Neural progenitor cell (in vitro differentiated cells): ENCODE results near the gene AUP1. TPM values are rescaled to one million over a fixed set of nuclear protein-coding genes. Genes with fewer than 3 reads are reported as not detected.

ENCODE experiments used
- DNase-seq: peaks from one replicate; pipeline ENCODE4 v3.0.0-alpha.2; 2016; ENCODE audit warnings: low spot score
- H2AFZ ChIP-seq: fragments of 200-600 bp; sonication (generic); replicated peaks from 2 replicates; pipeline ENCODE4 v1.6.1; 2016; ENCODE audit warnings: antibody characterized with exemption
- H3F3A ChIP-seq: fragments of 200-600 bp; sonication (generic); 2 replicates; pipeline ENCODE4 v1.6.1; 2016; ENCODE audit warnings: antibody characterized with exemption, low read depth
- H3K27ac ChIP-seq: fragments of 200-600 bp; sonication (generic); 2 replicates; pipeline ENCODE4 v1.5.1; 2016; ENCODE audit warnings: mild to moderate bottlenecking
- H3K27me3 ChIP-seq: fragments of 200-600 bp; sonication (generic); 2 replicates; pipeline ENCODE4 v1.6.1; 2016; ENCODE audit warnings: mild to moderate bottlenecking, moderate library complexity
- H3K36me3 ChIP-seq: fragments of 200-600 bp; sonication (generic); 2 replicates; pipeline ENCODE4 v1.5.1; 2016
- H3K4me1 ChIP-seq: fragments of 200-600 bp; sonication (generic); 2 replicates; pipeline ENCODE4 v1.6.1; 2016; ENCODE audit warnings: mixed run types
- H3K4me2 ChIP-seq: fragments of 200-600 bp; sonication (generic); 2 replicates; pipeline ENCODE4 v1.6.1; 2016
- H3K4me3 ChIP-seq: fragments of 200-600 bp; sonication (generic); 2 replicates; pipeline ENCODE4 v1.5.1; 2016
- H3K79me2 ChIP-seq: fragments of 200-600 bp; sonication (generic); 2 replicates; pipeline ENCODE4 v1.6.1; 2016; ENCODE audit warnings: low read depth
- H3K9ac ChIP-seq: fragments of 200-600 bp; sonication (generic); 2 replicates; pipeline ENCODE4 v1.6.1; 2016
- H3K9me3 ChIP-seq: fragments of 200-600 bp; sonication (generic); 2 replicates; pipeline ENCODE4 v1.5.1; 2016; ENCODE audit warnings: low read depth
- H4K20me1 ChIP-seq: fragments of 200-600 bp; sonication (generic); 2 replicates; pipeline ENCODE4 v1.6.1; 2016; ENCODE audit warnings: low read depth
- H3K27ac Mint-ChIP-seq: 3 replicates; pipeline ENCODE4 v1.8.0; 2021; ENCODE audit warnings: mixed read lengths
- H3K27me3 Mint-ChIP-seq: 2 replicates; pipeline ENCODE4 v1.8.0; 2022; ENCODE audit warnings: low read depth, mild to moderate bottlenecking, inconsistent platforms, moderate library complexity, mixed read lengths; ENCODE audit not compliant: insufficient read depth
- H3K36me3 Mint-ChIP-seq: 3 replicates; pipeline ENCODE4 v1.8.0; 2021; ENCODE audit warnings: mixed read lengths
- H3K4me1 Mint-ChIP-seq: 3 replicates; pipeline ENCODE4 v1.8.0; 2021; ENCODE audit warnings: mixed read lengths
- H3K4me3 Mint-ChIP-seq: 3 replicates; pipeline ENCODE4 v1.8.0; 2021; ENCODE audit warnings: mild to moderate bottlenecking, moderate library complexity, mixed read lengths
- H3K9me3 Mint-ChIP-seq: 3 replicates; pipeline ENCODE4 v1.8.0; 2020; ENCODE audit warnings: mixed read lengths
- CTCF ChIP-seq: fragments of 200-600 bp; sonication (generic); IDR thresholded peaks from 2 replicates; pipeline ENCODE4 v1.5.1; 2017; ENCODE audit warnings: antibody characterized with exemption, mild to moderate bottlenecking
- EZH2 ChIP-seq: fragments of 200-600 bp; sonication (generic); IDR thresholded peaks from 2 replicates; pipeline ENCODE4 v1.6.1; 2017; ENCODE audit warnings: antibody characterized with exemption, mild to moderate bottlenecking, moderate library complexity
- EZH2phosphoT487 ChIP-seq: fragments of 200-600 bp; sonication (generic); IDR thresholded peaks from 2 replicates; pipeline ENCODE4 v1.6.1; 2017; ENCODE audit warnings: antibody characterized with exemption
- total RNA-seq: library from RNA; depleted of rRNA; stranded (reverse); fragments of >200 nt; gene quantifications from 2 replicates; pipeline ENCODE4 v1.2.3, GENCODE V29; 2015; ENCODE audit warnings: low replicate concordance

The AUP1 gene
- total RNA-seq: 47.9 and 73.7 TPM in 2 replicates

- H3K4me2 ChIP-seq: peak within 1 kb of the TSS; percentile 98
- DNase-seq: peak; percentile 100
- peaks cover 32% of the 10 kb centered on the region for H3K4me1 Mint-ChIP-seq
- peaks cover 7% of the 10 kb centered on the region for H3K27me3 Mint-ChIP-seq
- no peaks in the 10 kb centered on the region for H4K20me1 ChIP-seq
- peaks cover 32% of the 10 kb centered on the region for H3K36me3 Mint-ChIP-seq
- H3F3A ChIP-seq: peaks cover 12% of the 10 kb centered on the region
- H3K79me2 ChIP-seq: peaks cover 35% of the 10 kb centered on the region
- peaks cover 16% of the 10 kb centered on the region for H3K4me1 ChIP-seq
- peak within 1 kb of the TSS; percentile 88 for H2AFZ ChIP-seq
- H3K9me3 ChIP-seq: no peaks in the 10 kb centered on the region
- H3K9me3 Mint-ChIP-seq: no peaks in the 10 kb centered on the region
- peak within 1 kb of the TSS; percentile 97 for H3K4me3 ChIP-seq
- H3K4me3 Mint-ChIP-seq: peak within 1 kb of the TSS; percentile 96
- H3K27ac ChIP-seq: peak within 1 kb of the TSS; percentile 17
- no peaks in the 10 kb centered on the region for H3K27me3 ChIP-seq
- H3K9ac ChIP-seq: peak within 1 kb of the TSS; percentile 92
- H3K36me3 ChIP-seq: no peaks in the 10 kb centered on the region
- TF ChIP-seq CTCF: no peak
- no peak for TF ChIP-seq EZH2phosphoT487
- H3K27ac Mint-ChIP-seq: peak within 1 kb of the TSS; percentile 97
These were observed at the start of gene AUP1, which contains the start of gene HTRA2 for GRCh38 chr2:74529357-74530238. TSS of gene AUP1 (minus strand) at chr2:74529706. CDS start at chr2:74529629, 77 bp downstream. TSS of gene HTRA2 (plus strand) at chr2:74529933. CDS start at chr2:74530007, 74 bp downstream.

GRCh38 chr2:74578408-74578807 is 48.9 kb upstream of the AUP1 start:
- Mint-ChIP-seq H3K27me3 (peaks cover 2% of the 10 kb centered on the region), H3K9me3 (no peaks in the 10 kb centered on the region), H3K36me3 (no peaks in the 10 kb centered on the region), H3K27ac (no peak overlapping the region), H3K4me3 (no peak overlapping the region), H3K4me1 (peaks cover 10% of the 10 kb centered on the region)
- no peak overlapping the region for H2AFZ ChIP-seq
- no peak overlapping the region for H3K27ac ChIP-seq
- TF ChIP-seq EZH2: no peak
- no peak for TF ChIP-seq CTCF
- TF ChIP-seq EZH2phosphoT487: no peak
- H3K36me3 ChIP-seq: no peaks in the 10 kb centered on the region
- H3K9ac ChIP-seq: no peak overlapping the region
- no peak for DNase-seq
- no peaks in the 10 kb centered on the region for H3K9me3 ChIP-seq
- H3K4me3 ChIP-seq: no peak overlapping the region
- no peaks in the 10 kb centered on the region for H3K27me3 ChIP-seq
- H3K4me2 ChIP-seq: no peak overlapping the region
- H3K4me1 ChIP-seq: no peaks in the 10 kb centered on the region
- H4K20me1 ChIP-seq: no peaks in the 10 kb centered on the region
- H3F3A ChIP-seq: no peaks in the 10 kb centered on the region
- H3K79me2 ChIP-seq: no peaks in the 10 kb centered on the region

GRCh38 chr2:74577448-74577847 is 47.9 kb upstream of the AUP1 start:
- Histone ChIP-seq H3K36me3 (no peaks in the 10 kb centered on the region), H2AFZ (no peak overlapping the region), H3F3A (no peaks in the 10 kb centered on the region), H3K79me2 (no peaks in the 10 kb centered on the region), H3K4me2 (no peak overlapping the region), H3K27me3 (no peaks in the 10 kb centered on the region), H4K20me1 (no peaks in the 10 kb centered on the region), H3K27ac (no peak overlapping the region), H3K4me1 (no peaks in the 10 kb centered on the region), H3K9ac (no peak overlapping the region), H3K4me3 (no peak overlapping the region), H3K9me3 (no peaks in the 10 kb centered on the region)
- no peak for TF ChIP-seq CTCF
- no peak for TF ChIP-seq EZH2
- TF ChIP-seq EZH2phosphoT487: no peak
- Mint-ChIP-seq H3K36me3 (no peaks in the 10 kb centered on the region), H3K27ac (no peak overlapping the region), H3K4me3 (no peak overlapping the region), H3K27me3 (peaks cover 2% of the 10 kb centered on the region), H3K9me3 (no peaks in the 10 kb centered on the region), H3K4me1 (peaks cover 6% of the 10 kb centered on the region)
- no peak for DNase-seq
